ENCODE data around the gene UCK2.

The UCK2 gene

GRCh38 chr1:165877411-165877810 is 50.0 kb downstream of the UCK2 start:
- Mint-ChIP-seq H3K27me3 (no peaks in the 10 kb centered on the region), H3K4me3 (no peak overlapping the region), H3K9me3 (no peaks in the 10 kb centered on the region), H3K27ac (no peak overlapping the region), H3K4me1 (peaks cover 62% of the 10 kb centered on the region)
- ATAC-seq: no peak
- DNase-seq: no peak

GRCh38 chr1:165877940-165878556 is 50.6 kb downstream of the UCK2 start:
- peak in 1 of 2 donors; percentile 28 for DNase-seq
- H3K4me3 Mint-ChIP-seq: no peak overlapping the region
- peaks cover 58% of the 10 kb centered on the region for H3K4me1 Mint-ChIP-seq
- no peaks in the 10 kb centered on the region for H3K27me3 Mint-ChIP-seq
- no peak overlapping the region for H3K27ac Mint-ChIP-seq
- no peaks in the 10 kb centered on the region for H3K9me3 Mint-ChIP-seq
- peak; percentile 83 for ATAC-seq

GRCh38 chr1:165879946-165880345 is 52.5 kb downstream of the UCK2 start:
- Mint-ChIP-seq H3K27me3 (no peaks in the 10 kb centered on the region), H3K4me3 (no peak overlapping the region), H3K27ac (no peak overlapping the region), H3K9me3 (no peaks in the 10 kb centered on the region), H3K4me1 (peaks cover 58% of the 10 kb centered on the region)
- no peak for ATAC-seq
- DNase-seq: no peak

- DNase-seq (no peak), ATAC-seq (no peak)
- Mint-ChIP-seq H3K4me1 (peaks cover 48% of the 10 kb centered on the region), H3K27me3 (no peaks in the 10 kb centered on the region), H3K9me3 (no peaks in the 10 kb centered on the region), H3K4me3 (no peak overlapping the region), H3K27ac (no peak overlapping the region)
These were observed 53.6 kb downstream of the UCK2 start for GRCh38 chr1:165880993-165881392.

GRCh38 chr1:165882168-165882837 is 54.9 kb downstream of the UCK2 start:
- Mint-ChIP-seq H3K9me3 (no peaks in the 10 kb centered on the region), H3K4me1 (peaks cover 44% of the 10 kb centered on the region), H3K27ac (peak overlapping the region in 1 of 2 donors; percentile 84), H3K27me3 (no peaks in the 10 kb centered on the region), H3K4me3 (no peak overlapping the region)
- ATAC-seq (no peak), DNase-seq (no peak)

GRCh38 chr1:165883056-165883455 is 55.6 kb downstream of the UCK2 start:
- H3K4me1 Mint-ChIP-seq: peaks cover 36% of the 10 kb centered on the region
- DNase-seq (no peak), ATAC-seq (no peak)
- H3K27me3 Mint-ChIP-seq: no peaks in the 10 kb centered on the region
- H3K9me3 Mint-ChIP-seq: no peaks in the 10 kb centered on the region
- no peak overlapping the region for H3K4me3 Mint-ChIP-seq
- no peak overlapping the region for H3K27ac Mint-ChIP-seq

- no peak overlapping the region for H3K27ac Mint-ChIP-seq
- H3K9me3 Mint-ChIP-seq: no peaks in the 10 kb centered on the region
- ATAC-seq (no peak), DNase-seq (no peak)
- peaks cover 26% of the 10 kb centered on the region for H3K4me1 Mint-ChIP-seq
- H3K27me3 Mint-ChIP-seq: no peaks in the 10 kb centered on the region
- H3K4me3 Mint-ChIP-seq: no peak overlapping the region
These were observed 56.7 kb downstream of the UCK2 start for GRCh38 chr1:165884009-165884689.

- H3K27ac Mint-ChIP-seq: no peak overlapping the region
- ATAC-seq: no peak
These were observed 57.4 kb downstream of the UCK2 start for GRCh38 chr1:165884690-165885304.

GRCh38 chr1:165885305-165885694 is 57.9 kb downstream of the UCK2 start:
- DNase-seq (no peak), ATAC-seq (no peak)
- H3K9me3 Mint-ChIP-seq: no peaks in the 10 kb centered on the region
- H3K27ac Mint-ChIP-seq: no peak overlapping the region
- no peak overlapping the region for H3K4me3 Mint-ChIP-seq
- H3K27me3 Mint-ChIP-seq: no peaks in the 10 kb centered on the region
- H3K4me1 Mint-ChIP-seq: peaks cover 16% of the 10 kb centered on the region

More at GRCh38 chr1:165884690-165885304, 57.4 kb downstream of the UCK2 start:
- H3K9me3 Mint-ChIP-seq: no peaks in the 10 kb centered on the region
- H3K4me3 Mint-ChIP-seq: no peak overlapping the region
- H3K27me3 Mint-ChIP-seq: no peaks in the 10 kb centered on the region
- H3K4me1 Mint-ChIP-seq: peaks cover 20% of the 10 kb centered on the region
- DNase-seq: no peak

- no peak overlapping the region for H3K27ac Mint-ChIP-seq
- H3K9me3 Mint-ChIP-seq: no peaks in the 10 kb centered on the region
These were observed 58.8 kb downstream of the UCK2 start for GRCh38 chr1:165886193-165886592.

GRCh38 chr1:165886983-165887382 is 59.6 kb downstream of the UCK2 start:
- Mint-ChIP-seq H3K9me3 (no peaks in the 10 kb centered on the region), H3K4me1 (peaks cover 16% of the 10 kb centered on the region), H3K27me3 (no peaks in the 10 kb centered on the region), H3K27ac (no peak overlapping the region), H3K4me3 (no peak overlapping the region)
- no peak for DNase-seq
- no peak for ATAC-seq

More at GRCh38 chr1:165886193-165886592, 58.8 kb downstream of the UCK2 start:
- Mint-ChIP-seq H3K4me1 (peaks cover 16% of the 10 kb centered on the region), H3K4me3 (no peak overlapping the region), H3K27me3 (no peaks in the 10 kb centered on the region)
- ATAC-seq: no peak
- no peak for DNase-seq

GRCh38 chr1:165887877-165888551 is 60.6 kb downstream of the UCK2 start:
- ATAC-seq (no peak), DNase-seq (no peak)
- H3K27ac Mint-ChIP-seq: no peak overlapping the region
- H3K4me3 Mint-ChIP-seq: no peak overlapping the region
- no peaks in the 10 kb centered on the region for H3K9me3 Mint-ChIP-seq
- peaks cover 15% of the 10 kb centered on the region for H3K4me1 Mint-ChIP-seq
- H3K27me3 Mint-ChIP-seq: no peaks in the 10 kb centered on the region

- no peaks in the 10 kb centered on the region for H3K9me3 Mint-ChIP-seq
- no peak overlapping the region for H3K4me3 Mint-ChIP-seq
- DNase-seq: no peak
- peaks cover 10% of the 10 kb centered on the region for H3K4me1 Mint-ChIP-seq
- H3K27me3 Mint-ChIP-seq: no peaks in the 10 kb centered on the region
- ATAC-seq: no peak
- H3K27ac Mint-ChIP-seq: no peak overlapping the region
These were observed 61.1 kb downstream of the UCK2 start for GRCh38 chr1:165888552-165888920.

GRCh38 chr1:165890684-165891083 is 63.3 kb downstream of the UCK2 start:
- DNase-seq (no peak), ATAC-seq (no peak)
- H3K27me3 Mint-ChIP-seq: no peaks in the 10 kb centered on the region
- no peaks in the 10 kb centered on the region for H3K9me3 Mint-ChIP-seq
- H3K27ac Mint-ChIP-seq: peak overlapping the region in 1 of 2 donors; percentile 24
- no peaks in the 10 kb centered on the region for H3K4me1 Mint-ChIP-seq
- no peak overlapping the region for H3K4me3 Mint-ChIP-seq

- Mint-ChIP-seq H3K27ac (peak overlapping the region in 1 of 2 donors; percentile 30), H3K27me3 (no peaks in the 10 kb centered on the region), H3K4me1 (no peaks in the 10 kb centered on the region), H3K9me3 (no peaks in the 10 kb centered on the region), H3K4me3 (no peak overlapping the region)
- DNase-seq: no peak
- no peak for ATAC-seq
These were observed 63.9 kb downstream of the UCK2 start for GRCh38 chr1:165891111-165891860.
